ENCODE results near the gene LEP. TPM values are rescaled to one million over a fixed set of nuclear protein-coding genes. Genes with fewer than 3 reads are reported as not detected.
"Not testable (repeated sequence)": the region's sequence is repeated elsewhere in the genome, so short reads cannot be mapped to it uniquely, and the experiment has no call there.

LEP gene
- total and polyA plus RNA-seq, 9 of the 15 experiments (the other 6 are each of a cell fraction or from before 2014, with no cell fraction given) = not detected

DNA sequence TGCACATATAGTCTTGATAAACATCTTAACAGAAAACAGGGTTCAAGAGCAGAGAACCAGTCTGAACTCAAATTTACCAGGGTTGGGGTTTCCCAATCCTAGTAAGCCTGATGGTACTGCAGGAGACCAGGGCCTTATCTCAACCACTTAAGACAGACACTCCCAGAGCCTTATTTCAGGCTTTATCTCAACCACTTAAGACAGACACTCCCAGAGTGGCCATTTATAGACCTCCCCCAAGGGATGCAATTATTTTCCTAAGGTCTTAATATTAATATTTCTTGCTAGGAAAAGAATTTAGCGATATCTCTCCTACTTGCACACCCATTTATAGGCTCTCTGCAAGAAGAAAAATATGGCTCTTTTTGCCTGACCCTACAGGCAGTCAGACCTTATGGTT lies 39.4 kb downstream of the LEP start:
- H2AFZ ChIP-seq (ENCODE audit: low read depth, low read length); H3K4me2 ChIP-seq (ENCODE audit: insufficient read depth, low read length); H3K9ac ChIP-seq (ENCODE audit: insufficient read depth in 1 of 2, low read depth in 2 of 2, low read length in 2 of 2); FAIRE-seq; H3K4me1 ChIP-seq (replicated peaks in 1 of 2; ENCODE audit: control insufficient read depth in 2 of 2, insufficient read depth in 2 of 2, low read length in 2 of 2); H3K79me2 ChIP-seq (ENCODE audit: control insufficient read depth, insufficient read depth, low read length); in situ Hi-C loops (cut with MboI); intact Hi-C loops (cut with micrococcal nuclease); H3K4me3 ChIP-seq; BruUV-seq (replicated peaks); H3K36me3 ChIP-seq (ENCODE audit: control insufficient read depth, insufficient read depth, low read length); POLR2A ChIA-PET; H4K20me1 ChIP-seq (replicated peaks; ENCODE audit: control insufficient read depth, insufficient read depth, low read length); H3K9me3 ChIP-seq (replicated peaks; ENCODE audit: control insufficient read depth, insufficient read depth, low read depth, low read length); CTCF ChIA-PET (ENCODE audit: low intra/inter-chr PET ratio); ATAC-seq; H3K27ac ChIP-seq (ENCODE audit: extremely low read depth, low read depth, low read length); H3K9me1 ChIP-seq (ENCODE audit: control insufficient read depth, insufficient read depth, low read length): not testable (repeated sequence)
- WGBS (ENCODE audit: insufficient coverage, low coverage, missing lambda C conversion rate) = 0% methylated on average over 1 of the region's 1 CpG
- peak in 1 of 4 experiments; percentile 41 for DNase-seq (ENCODE audit: extremely low read depth in 1 of 4, low spot score in 3 of 4)
- TF ChIP-seq ZNF280A (IDR thresholded peaks at IDR 0.05; ENCODE audit: low read depth, partially characterized antibody) = peak; percentile 33
- TF ChIP-seq TRIM28 (IDR thresholded peaks at IDR 0.05) = peak; percentile 88
- peak; percentile 87 for TF ChIP-seq CBX5 (IDR thresholded peaks at IDR 0.05; ENCODE audit: borderline replicate concordance, low read depth)
- TF ChIP-seq CBX3 (IDR thresholded peaks at IDR 0.05; ENCODE audit: borderline replicate concordance in 1 of 2, low read length in 2 of 2) = peak in 1 of 2 experiments; percentile 85; a peak in 2 of 3 replicates
- 0 out of 4 replicates have a peak, but pooled peaks of 1 of the 2 experiments have one; percentile 38 for TF ChIP-seq KDM1A (IDR thresholded peaks at IDR 0.05)
- TF ChIP-seq TRIM24 (IDR thresholded peaks at IDR 0.05) = peak in 1 of 2 experiments; percentile 57; a peak in 1 of 4 replicates
- H3K27me3 ChIP-seq (ENCODE audit: control insufficient read depth in 2 of 2, insufficient read depth in 2 of 2, low read length in 2 of 2) = peaks cover 16 to 29% of the 10 kb centered on the region in 2 experiments
